Mesothelial cell of epicardium (in vitro differentiated cells): ENCODE data around the gene DICER1. TPM values are rescaled to one million over a fixed set of nuclear protein-coding genes. Genes with fewer than 3 reads are reported as not detected.

Experiments
- DNase-seq, 2 experiments: peaks; one replicate each; pipeline ENCODE4 v3.0.0; 2021; ENCODE audit warnings: low spot score in 2 of 2; ENCODE audit not compliant: unreplicated experiment in 2 of 2
- H3K27ac Mint-ChIP-seq: 2 replicates; pipeline ENCODE4 v1.8.0; 2021; ENCODE audit warnings: mixed read lengths
- H3K27me3 Mint-ChIP-seq: 2 replicates; pipeline ENCODE4 v1.8.0; 2021; ENCODE audit warnings: low read depth, mixed read lengths
- H3K36me3 Mint-ChIP-seq: 2 replicates; pipeline ENCODE4 v1.8.0; 2021; ENCODE audit warnings: mixed read lengths
- H3K4me1 Mint-ChIP-seq: 2 replicates; pipeline ENCODE4 v1.8.0; 2021; ENCODE audit warnings: mixed read lengths
- H3K4me3 Mint-ChIP-seq: 2 replicates; pipeline ENCODE4 v1.8.0; 2021; ENCODE audit warnings: mild to moderate bottlenecking, moderate library complexity, mixed read lengths
- H3K9me3 Mint-ChIP-seq: 2 replicates; pipeline ENCODE4 v1.8.0; 2021; ENCODE audit warnings: mixed read lengths
- CTCF ChIP-seq: fragments of 200-600 bp; sonication (generic); IDR thresholded peaks from one replicate; pipeline ENCODE4 v1.5.0; 2021; ENCODE audit warnings: antibody characterized with exemption; ENCODE audit not compliant: unreplicated experiment
- total RNA-seq: library from RNA; stranded (reverse); gene quantifications from 3 replicates; pipeline ENCODE4 v1.2.1, GENCODE V29; 2021

Gene DICER1
- total RNA-seq, 1 donor from 2014 or later, result 148 TPM

DNA sequence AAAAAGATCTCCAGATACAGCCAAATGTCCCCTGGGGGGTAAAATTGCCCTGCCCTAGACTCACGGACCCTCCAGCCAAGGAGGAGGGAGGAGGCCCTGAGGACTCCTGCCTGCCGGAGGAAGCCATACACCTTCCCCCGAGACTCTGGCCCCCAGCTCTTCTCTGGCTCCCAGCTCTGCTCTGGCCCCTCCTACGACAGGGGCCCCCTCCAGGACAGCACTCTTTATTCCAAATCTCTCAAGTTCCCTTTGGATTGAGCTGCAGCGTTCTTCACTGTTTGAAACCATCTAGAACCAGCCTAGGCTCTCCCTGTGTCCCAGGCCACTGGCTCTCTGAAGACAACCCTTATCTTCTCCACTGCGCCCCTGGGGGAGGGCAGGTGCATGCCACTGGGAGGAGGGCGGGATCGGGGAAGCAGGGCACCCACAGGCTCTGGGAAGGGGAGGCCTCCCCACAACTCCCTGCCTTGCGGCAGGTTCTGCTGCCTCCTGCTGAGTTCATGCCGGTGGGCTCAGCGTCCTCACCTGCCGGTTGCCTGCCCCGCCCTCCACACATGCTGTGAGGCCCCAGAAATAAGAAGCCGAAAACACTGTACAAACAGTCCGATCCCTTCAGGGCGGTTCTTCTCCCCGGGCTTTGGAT, 112.7 kb downstream of the DICER1 start:
- H3K27me3 Mint-ChIP-seq, result peaks cover 15% of the 10 kb centered on the region
- DNase-seq, result peak; percentile 16 to 36
- no peak overlapping the region for H3K27ac Mint-ChIP-seq
- H3K4me3 Mint-ChIP-seq, result no peak overlapping the region
- no peaks in the 10 kb centered on the region for H3K36me3 Mint-ChIP-seq
- no peak for TF ChIP-seq CTCF
- H3K4me1 Mint-ChIP-seq, result peaks cover 9% of the 10 kb centered on the region
- H3K9me3 Mint-ChIP-seq, result no peaks in the 10 kb centered on the region

DNA sequence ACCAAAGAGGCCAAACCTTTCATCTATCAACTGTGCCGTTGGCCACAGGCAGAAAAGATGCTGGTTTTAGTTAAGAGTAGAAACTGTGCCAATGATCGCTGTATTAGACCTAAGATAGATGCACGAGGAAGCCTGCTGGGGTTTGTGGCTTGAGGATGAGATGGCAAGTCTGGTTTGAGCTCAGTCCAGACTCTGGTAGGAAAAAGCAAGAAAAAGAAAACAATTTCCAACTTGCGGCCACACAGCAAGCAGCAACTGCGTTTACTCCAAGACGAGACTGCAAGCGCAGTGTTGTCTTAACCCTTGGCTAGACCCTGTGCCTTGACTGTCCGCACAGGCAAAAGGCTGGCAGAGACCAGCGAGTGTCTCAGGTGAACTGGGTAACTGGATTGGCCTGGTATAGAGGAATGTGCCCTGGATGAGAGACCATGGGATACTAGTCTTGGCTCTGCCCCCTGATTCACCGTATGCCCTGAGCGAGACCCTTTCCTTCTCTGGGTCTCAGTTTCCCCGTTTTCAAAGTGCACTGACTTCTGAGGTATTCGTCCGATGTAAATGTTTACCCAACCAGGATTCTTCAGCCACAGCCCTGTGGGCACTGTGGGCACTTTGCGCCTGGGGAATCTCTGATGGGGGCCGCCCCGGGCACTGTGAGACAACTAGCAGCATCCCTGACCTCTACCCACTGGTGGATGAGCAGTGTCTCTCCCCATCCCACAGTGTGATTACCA, 113.4 kb downstream of the DICER1 start:
- no peak for TF ChIP-seq CTCF
- H3K4me1 Mint-ChIP-seq, result peaks cover 9% of the 10 kb centered on the region
- H3K27ac Mint-ChIP-seq, result no peak overlapping the region
- H3K4me3 Mint-ChIP-seq, result no peak overlapping the region
- DNase-seq, result peak; percentile 1 to 35
- H3K36me3 Mint-ChIP-seq, result no peaks in the 10 kb centered on the region
- H3K9me3 Mint-ChIP-seq, result no peaks in the 10 kb centered on the region
- peaks cover 11% of the 10 kb centered on the region for H3K27me3 Mint-ChIP-seq

GRCh38 chr14:95043314-95043713, 114.0 kb downstream of the DICER1 start:
- Mint-ChIP-seq H3K36me3 (no peaks in the 10 kb centered on the region), H3K27me3 (peaks cover 11% of the 10 kb centered on the region), H3K27ac (no peak overlapping the region), H3K4me3 (no peak overlapping the region), H3K9me3 (no peaks in the 10 kb centered on the region), H3K4me1 (peaks cover 9% of the 10 kb centered on the region)
- TF ChIP-seq CTCF, result no peak
- peak in 1 of 2 experiments; percentile 7 for DNase-seq

DNA sequence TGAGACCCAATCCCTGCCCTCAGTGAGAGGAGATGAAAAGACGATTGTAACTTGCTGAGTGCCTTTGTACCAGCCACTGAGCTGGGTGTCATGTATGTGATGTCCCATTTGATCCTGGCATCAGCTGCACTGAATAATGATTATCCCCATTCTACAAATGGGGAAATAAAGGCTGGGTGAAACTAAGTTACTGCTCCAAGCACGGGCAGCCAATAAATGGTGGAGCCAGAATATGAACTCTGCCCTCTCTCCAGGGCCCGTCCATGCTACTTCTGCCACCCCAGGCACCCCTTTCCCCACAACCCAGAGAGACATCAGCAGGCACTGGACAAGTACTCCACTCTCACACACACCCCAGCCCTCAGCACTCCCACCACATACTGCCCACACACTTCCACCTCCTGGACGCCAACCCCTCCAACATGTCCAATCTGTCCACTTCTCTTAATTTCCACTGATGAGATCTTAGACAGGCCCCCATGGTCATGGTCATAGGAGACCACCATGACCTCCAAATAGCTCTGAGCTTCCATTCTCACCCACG, 115.8 kb downstream of the DICER1 start:
- peaks cover 9% of the 10 kb centered on the region for H3K27me3 Mint-ChIP-seq
- no peaks in the 10 kb centered on the region for H3K9me3 Mint-ChIP-seq
- peak in 1 of 2 experiments; percentile 28 for DNase-seq
- no peaks in the 10 kb centered on the region for H3K36me3 Mint-ChIP-seq
- peaks cover 2% of the 10 kb centered on the region for H3K4me1 Mint-ChIP-seq
- TF ChIP-seq CTCF, result no peak
- no peak overlapping the region for H3K4me3 Mint-ChIP-seq
- H3K27ac Mint-ChIP-seq, result no peak overlapping the region

- Mint-ChIP-seq H3K4me3 (no peak overlapping the region), H3K9me3 (no peaks in the 10 kb centered on the region), H3K27ac (no peak overlapping the region), H3K36me3 (no peaks in the 10 kb centered on the region), H3K27me3 (peaks cover 9% of the 10 kb centered on the region), H3K4me1 (no peaks in the 10 kb centered on the region)
- no peak for TF ChIP-seq CTCF
- no peak for DNase-seq
These were observed 116.4 kb downstream of the DICER1 start for GRCh38 chr14:95040708-95041476.
